ENCODE data around the gene SLC44A4.

- TF ChIP-seq, protein P1, sequence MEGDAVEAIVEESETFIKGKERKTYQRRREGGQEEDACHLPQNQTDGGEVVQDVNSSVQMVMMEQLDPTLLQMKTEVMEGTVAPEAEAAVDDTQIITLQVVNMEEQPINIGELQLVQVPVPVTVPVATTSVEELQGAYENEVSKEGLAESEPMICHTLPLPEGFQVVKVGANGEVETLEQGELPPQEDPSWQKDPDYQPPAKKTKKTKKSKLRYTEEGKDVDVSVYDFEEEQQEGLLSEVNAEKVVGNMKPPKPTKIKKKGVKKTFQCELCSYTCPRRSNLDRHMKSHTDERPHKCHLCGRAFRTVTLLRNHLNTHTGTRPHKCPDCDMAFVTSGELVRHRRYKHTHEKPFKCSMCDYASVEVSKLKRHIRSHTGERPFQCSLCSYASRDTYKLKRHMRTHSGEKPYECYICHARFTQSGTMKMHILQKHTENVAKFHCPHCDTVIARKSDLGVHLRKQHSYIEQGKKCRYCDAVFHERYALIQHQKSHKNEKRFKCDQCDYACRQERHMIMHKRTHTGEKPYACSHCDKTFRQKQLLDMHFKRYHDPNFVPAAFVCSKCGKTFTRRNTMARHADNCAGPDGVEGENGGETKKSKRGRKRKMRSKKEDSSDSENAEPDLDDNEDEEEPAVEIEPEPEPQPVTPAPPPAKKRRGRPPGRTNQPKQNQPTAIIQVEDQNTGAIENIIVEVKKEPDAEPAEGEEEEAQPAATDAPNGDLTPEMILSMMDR (IDR thresholded peaks at IDR 0.05; ENCODE audit: low read depth, low read length, missing input control) = no peak
- TF ChIP-seq SP1 (IDR thresholded peaks at IDR 0.05) = no peak
- TF ChIP-seq FOXA2 (IDR thresholded peaks at IDR 0.05) = no peak
- TF ChIP-seq MAX (IDR thresholded peaks at IDR 0.05) = no peak
- no peak for TF ChIP-seq REST (IDR thresholded peaks at IDR 0.05)
- TF ChIP-seq TAF1 (conservative IDR thresholded peaks at IDR 0.05) = no peak
- no peak for TF ChIP-seq ATF3 (IDR thresholded peaks at IDR 0.05)
- no peak for TF ChIP-seq ZBTB33 (IDR thresholded peaks at IDR 0.05)
- no peak for TF ChIP-seq JUND (IDR thresholded peaks at IDR 0.05)
These were observed 8.6 kb upstream of the SLC44A4 start for GRCh38 chr6:31887173-31888007.
